GM23338 (cell line): ENCODE results near the gene GNG4. TPM values are rescaled to one million over a fixed set of nuclear protein-coding genes. Genes with fewer than 3 reads are reported as not detected.
"Not testable (repeated sequence)": the region's sequence is repeated elsewhere in the genome, so short reads cannot be mapped to it uniquely, and the experiment has no call there.

ENCODE experiments used
- ATAC-seq: fragments of 200-7000 bp; cut with Tn5 transposase; 3 replicates; pipeline ENCODE4 v1.9.1; 2020
- DNase-seq: peaks from one replicate; pipeline ENCODE4 v3.0.0-alpha.2; 2015; ENCODE audit warnings: low spot score
- H2AFZ ChIP-seq: fragments of 200-600 bp; sonication (generic); 2 replicates; pipeline ENCODE4 v1.8.0; 2016; ENCODE audit warnings: antibody characterized with exemption, mild to moderate bottlenecking, moderate library complexity
- H3F3A ChIP-seq: fragments of 200-600 bp; sonication (generic); replicated peaks from 2 replicates; pipeline ENCODE4 v1.8.0; 2017; ENCODE audit warnings: antibody characterized with exemption, mixed run types, low read depth
- H3K27ac ChIP-seq: fragments of 200-600 bp; sonication (generic); 2 replicates; pipeline ENCODE4 v1.6.1; 2016; ENCODE audit warnings: low read depth
- H3K27me3 ChIP-seq: fragments of 200-600 bp; sonication (generic); 2 replicates; pipeline ENCODE4 v1.8.0; 2016; ENCODE audit warnings: mild to moderate bottlenecking, mixed run types, moderate library complexity; ENCODE audit not compliant: insufficient read depth
- H3K36me3 ChIP-seq: fragments of 200-600 bp; sonication (generic); 2 replicates; pipeline ENCODE4 v1.8.0; 2016; ENCODE audit warnings: mild to moderate bottlenecking; ENCODE audit not compliant: insufficient read depth
- H3K4me1 ChIP-seq: fragments of 200-600 bp; sonication (generic); 2 replicates; pipeline ENCODE4 v1.8.0; 2016; ENCODE audit warnings: mild to moderate bottlenecking, moderate library complexity; ENCODE audit not compliant: insufficient read depth
- H3K4me2 ChIP-seq: fragments of 200-600 bp; sonication (generic); 2 replicates; pipeline ENCODE4 v1.7.1; 2017; ENCODE audit warnings: mixed run types
- H3K4me3 ChIP-seq: fragments of 200-600 bp; sonication (generic); 2 replicates; pipeline ENCODE4 v1.6.1; 2016; ENCODE audit warnings: mixed run types
- H3K79me2 ChIP-seq: fragments of 200-600 bp; sonication (generic); replicated peaks from 2 replicates; pipeline ENCODE4 v1.8.0; 2017; ENCODE audit warnings: mild to moderate bottlenecking; ENCODE audit not compliant: insufficient read depth
- H3K9me2 ChIP-seq: fragments of 200-600 bp; sonication (generic); 2 replicates; pipeline ENCODE4 v1.8.0; 2017; ENCODE audit not compliant: insufficient read depth
- H4K20me1 ChIP-seq: fragments of 200-600 bp; sonication (generic); replicated peaks from 2 replicates; pipeline ENCODE4 v1.8.0; 2017; ENCODE audit warnings: mild to moderate bottlenecking; ENCODE audit not compliant: insufficient read depth
- H3K27ac Mint-ChIP-seq: 2 replicates; pipeline ENCODE4 v1.8.0; 2020; ENCODE audit warnings: inconsistent platforms, mild to moderate bottlenecking, moderate library complexity, mixed read lengths
- H3K27me3 Mint-ChIP-seq: 3 replicates; pipeline ENCODE4 v1.8.0; 2022; ENCODE audit warnings: low read depth, mild to moderate bottlenecking, moderate library complexity, mixed read lengths, inconsistent platforms; ENCODE audit not compliant: insufficient read depth, poor library complexity
- H3K36me3 Mint-ChIP-seq: 3 replicates; pipeline ENCODE4 v1.8.0; 2021; ENCODE audit warnings: low read depth, mild to moderate bottlenecking, inconsistent platforms, moderate library complexity, mixed read lengths
- H3K4me1 Mint-ChIP-seq: 3 replicates; pipeline ENCODE4 v1.8.0; 2020; ENCODE audit warnings: mild to moderate bottlenecking, inconsistent platforms, mixed read lengths
- H3K4me3 Mint-ChIP-seq: 3 replicates; pipeline ENCODE4 v1.8.0; 2021; ENCODE audit warnings: moderate library complexity, mild to moderate bottlenecking, inconsistent platforms, mixed read lengths
- H3K9me3 Mint-ChIP-seq: 3 replicates; pipeline ENCODE4 v1.8.0; 2020; ENCODE audit warnings: moderate library complexity, mild to moderate bottlenecking, inconsistent platforms, mixed read lengths
- ETS1 ChIP-seq: IDR thresholded peaks from 2 replicates; pipeline ENCODE4 v1.6.1; 2016; ENCODE audit warnings: antibody characterized with exemption
- EZH2 ChIP-seq: fragments of 200-600 bp; sonication (generic); IDR thresholded peaks from one replicate; pipeline ENCODE4 v1.8.0; 2017; ENCODE audit warnings: antibody characterized with exemption, mild to moderate bottlenecking, low read depth; ENCODE audit not compliant: unreplicated experiment
- EZH2phosphoT487 ChIP-seq: fragments of 200-600 bp; sonication (generic); IDR thresholded peaks from one replicate; pipeline ENCODE4 v1.8.1; 2018; ENCODE audit warnings: antibody characterized with exemption; ENCODE audit not compliant: unreplicated experiment
- POLR2AphosphoS5 ChIP-seq: IDR thresholded peaks from 2 replicates; pipeline ENCODE4 v1.6.1; 2016; ENCODE audit warnings: antibody characterized with exemption, low read depth
- ZNF331 ChIP-seq: fragments of 250-450 bp; sonication (Bioruptor Pico); IDR thresholded peaks from 2 replicates; pipeline ENCODE4 v1.5.0; 2020; ENCODE audit warnings: low read depth, mild to moderate bottlenecking, moderate library complexity
- ZNF462 ChIP-seq: fragments of 250-450 bp; sonication (Bioruptor Pico); IDR thresholded peaks from 2 replicates; pipeline ENCODE4 v1.5.0; 2020; ENCODE audit warnings: mild to moderate bottlenecking, moderate library complexity
- polyA plus RNA-seq: library from polyadenylated mRNA; unstranded; fragments of >200 nt; fragmentation: Nextera tagmentation; extraction: Ambion mirVana; gene quantifications from 2 replicates; pipeline ENCODE4 v1.2.1, GENCODE V29; 2016
- total RNA-seq: library from RNA; depleted of rRNA; stranded (reverse); fragments of >200 nt; shearing (Covaris generic); gene quantifications from 2 replicates; pipeline ENCODE4 v1.2.3, GENCODE V29; 2014

Gene GNG4
- total and polyA plus RNA-seq, 2 experiments from 2014 or later = 40.2 to 49.2 TPM

GRCh38 chr1:235572971-235573370 is 76.6 kb downstream of the GNG4 start:
- peaks cover 27% of the 10 kb centered on the region for H3K36me3 Mint-ChIP-seq
- not testable (repeated sequence) for H3K79me2 ChIP-seq, H3K4me3 ChIP-seq, H3K4me3 Mint-ChIP-seq, H3K27ac Mint-ChIP-seq, ATAC-seq, H3K27me3 Mint-ChIP-seq, H2AFZ ChIP-seq, H3F3A ChIP-seq, H3K4me1 Mint-ChIP-seq, H3K9me2 ChIP-seq, H3K9me3 Mint-ChIP-seq, H3K36me3 ChIP-seq, H3K27me3 ChIP-seq, H3K4me1 ChIP-seq, DNase-seq, H3K4me2 ChIP-seq, H4K20me1 ChIP-seq, H3K27ac ChIP-seq

GRCh38 chr1:235571482-235571881 is 78.1 kb downstream of the GNG4 start:
- Histone ChIP-seq H3K4me3 (no peak overlapping the region), H3F3A (no peaks in the 10 kb centered on the region), H4K20me1 (peaks cover 1% of the 10 kb centered on the region; the same call in 1 of the 2 replicates), H3K79me2 (no peaks in the 10 kb centered on the region), H3K9me2 (no peaks in the 10 kb centered on the region), H3K4me2 (no peak overlapping the region), H3K4me1 (no peaks in the 10 kb centered on the region), H2AFZ (no peak overlapping the region), H3K36me3 (peaks cover 4% of the 10 kb centered on the region; the same call in 1 of the 2 replicates), H3K27me3 (no peaks in the 10 kb centered on the region), H3K27ac (no peak overlapping the region)
- no peak for ATAC-seq
- H3K27me3 Mint-ChIP-seq = peaks cover 1% of the 10 kb centered on the region
- no peak overlapping the region for H3K27ac Mint-ChIP-seq
- H3K4me3 Mint-ChIP-seq = no peak overlapping the region
- TF ChIP-seq ZNF331 (CRISPR knock-in tag) (no peak), POLR2AphosphoS5 (no peak), ETS1 (no peak), EZH2phosphoT487 (no peak), EZH2 (no peak)
- no peaks in the 10 kb centered on the region for H3K4me1 Mint-ChIP-seq
- no peaks in the 10 kb centered on the region for H3K9me3 Mint-ChIP-seq
- DNase-seq = no peak
- H3K36me3 Mint-ChIP-seq = peaks cover 27% of the 10 kb centered on the region; the same call in 2 of the 3 replicates

- Histone ChIP-seq H2AFZ (no peak overlapping the region), H4K20me1 (peaks cover 3% of the 10 kb centered on the region), H3F3A (no peaks in the 10 kb centered on the region), H3K79me2 (no peaks in the 10 kb centered on the region), H3K27me3 (no peaks in the 10 kb centered on the region), H3K4me2 (no peak overlapping the region), H3K27ac (no peak overlapping the region), H3K4me1 (no peaks in the 10 kb centered on the region), H3K4me3 (no peak overlapping the region), H3K36me3 (peaks cover 2% of the 10 kb centered on the region; the same call in 1 of the 2 replicates), H3K9me2 (no peaks in the 10 kb centered on the region)
- DNase-seq (no peak), ATAC-seq (no peak)
- Mint-ChIP-seq H3K36me3 (peaks cover 28% of the 10 kb centered on the region; the same call in 2 of the 3 replicates), H3K4me1 (no peaks in the 10 kb centered on the region), H3K27me3 (no peaks in the 10 kb centered on the region), H3K27ac (no peak overlapping the region), H3K9me3 (no peaks in the 10 kb centered on the region), H3K4me3 (no peak overlapping the region)
- TF ChIP-seq ETS1 (no peak), ZNF462 (CRISPR knock-in tag) (no peak)
Observed at GRCh38 chr1:235567812-235568503, 81.6 kb downstream of the GNG4 start.
